Panc1 (cell line): ENCODE results near the gene TP53AIP1. TPM values are rescaled to one million over a fixed set of nuclear protein-coding genes. Genes with fewer than 3 reads are reported as not detected.

ENCODE experiments used
- ATAC-seq: fragments of 200-7000 bp; cut with Tn5 transposase; 2 replicates; pipeline ENCODE4 v1.9.1; 2020; ENCODE audit warnings: mild to moderate bottlenecking, moderate library complexity
- BruUV-seq: library from RNA; stranded (reverse); fragments of 400-500 nt; replicated peaks from 2 replicates; lab custom pipeline; 2021; lab: Mats Ljungman, UMichigan
- CTCF ChIA-PET: fragments of 300-600 bp; sonication (Branson Sonifier 250); formaldehyde crosslinking; loops from one replicate; lab custom pipeline; 2022; ENCODE audit warnings: antibody characterized with exemption; lab: Charles Lee
- POLR2A ChIA-PET: fragments of 300-600 bp; sonication (Branson Sonifier 250); formaldehyde crosslinking; loops from one replicate; lab custom pipeline; 2022; ENCODE audit warnings: antibody characterized with exemption; lab: Charles Lee
- DNase-seq: peaks from one replicate; pipeline ENCODE4 v3.0.0-alpha.2; 2010; ENCODE audit warnings: low read depth, low spot score
- H3K27ac ChIP-seq: 2 replicates; pipeline ENCODE4 v1.5.1; 2011; ENCODE audit warnings: mild to moderate bottlenecking, low read length, inconsistent platforms
- H3K27me3 ChIP-seq: fragments of 200-500 bp; sonication (Bioruptor generic); 2 replicates; pipeline ENCODE4 v1.6.0; 2014; ENCODE audit warnings: low read length, inconsistent platforms; ENCODE audit not compliant: control insufficient read depth, insufficient read depth
- H3K36me3 ChIP-seq: fragments of 200-500 bp; sonication (Bioruptor generic); 2 replicates; pipeline ENCODE4 v1.5.1; 2014; ENCODE audit warnings: inconsistent platforms, mild to moderate bottlenecking, low read length, moderate library complexity; ENCODE audit not compliant: control insufficient read depth, insufficient read depth
- H3K4me1 ChIP-seq: 2 replicates; pipeline ENCODE4 v1.5.1; 2011; ENCODE audit warnings: inconsistent platforms, mild to moderate bottlenecking, low read length, moderate library complexity; ENCODE audit not compliant: control insufficient read depth, insufficient read depth
- H3K4me3 ChIP-seq, 2 experiments: 2 replicates each; pipeline ENCODE4 v1.5.1; 2011 to 2012; ENCODE audit warnings: low read depth in 2 of 2, low read length in 2 of 2, mild to moderate bottlenecking in 2 of 2, inconsistent platforms in 1 of 2, moderate library complexity in 1 of 2
- H3K9me3 ChIP-seq: fragments of 200-500 bp; sonication (Bioruptor generic); 2 replicates; pipeline ENCODE4 v1.5.1; 2014; ENCODE audit warnings: low read depth, mild to moderate bottlenecking, inconsistent platforms, low read length, moderate library complexity; ENCODE audit not compliant: control insufficient read depth, insufficient read depth
- POLR2AphosphoS5 ChIP-seq: IDR thresholded peaks from 2 replicates; pipeline ENCODE4 v1.6.1; 2012; ENCODE audit warnings: mild to moderate bottlenecking, low read depth, low read length, moderate library complexity
- REST ChIP-seq, 2 experiments: IDR thresholded peaks; 2 replicates each; pipeline ENCODE4 v1.6.1; 2011 to 2012; ENCODE audit warnings: low read depth in 2 of 2, control low read depth in 1 of 2, low read length in 1 of 2, mild to moderate bottlenecking in 1 of 2, moderate library complexity in 1 of 2; ENCODE audit not compliant: insufficient read depth in 1 of 2
- SIN3A ChIP-seq: IDR thresholded peaks from 2 replicates; pipeline ENCODE4 v1.6.1; 2012; ENCODE audit warnings: low read depth, mild to moderate bottlenecking, low read length, moderate library complexity, borderline replicate concordance; ENCODE audit not compliant: insufficient read depth
- TCF7L2 ChIP-seq: IDR thresholded peaks from 2 replicates; pipeline ENCODE4 v1.6.1; 2011; ENCODE audit warnings: mild to moderate bottlenecking, low read depth, low read length, inconsistent platforms
- in situ Hi-C: cut with HindIII; loops from 2 replicates; pipeline ENCODE4 v1.10.0; 2016; ENCODE audit warnings: low sequenced_read_pairs, low pct_unique_long_range_greater_than_20kb
- intact Hi-C: fragments of 100-400 bp; cut with micrococcal nuclease; formaldehyde crosslinking; loops from one replicate; pipeline ENCODE4 v1.10.0; 2022; ENCODE audit not compliant: unreplicated experiment
- total RNA-seq: library from RNA; stranded (reverse); gene quantifications from one replicate; pipeline ENCODE4 v1.2.1, GENCODE V29; 2021; ENCODE audit not compliant: unreplicated experiment
- TF ChIP-seq, protein P1 (sequence below): fragments of 450-650 bp; IDR thresholded peaks from 2 replicates; pipeline ENCODE4 v1.5.1; 2017; ENCODE audit warnings: mild to moderate bottlenecking

TP53AIP1 gene
- total RNA-seq, 1 experiment from 2014 or later = 0.08 TPM

- H3K4me3 ChIP-seq = no peak overlapping the region
- BruUV-seq = no TSS peak
- H3K27ac ChIP-seq = no peak overlapping the region; the same call in 1 of the 2 replicates
- DNase-seq (no peak), ATAC-seq (no peak)
- ChIA-PET CTCF (no interaction called here), POLR2A (no interaction called here)
- in situ Hi-C loops (no loop called here), intact Hi-C loops (no loop called here)
- H3K27me3 ChIP-seq = no peaks in the 10 kb centered on the region
- TF ChIP-seq SIN3A (no peak), REST (IDR thresholded peaks at IDR 0.05; ENCODE audit: insufficient read depth in 1 of 2, low read depth in 2 of 2, low read length in 1 of 2) (no peak), TCF7L2 (no peak)
- no peaks in the 10 kb centered on the region; the same call in 1 of the 2 replicates for H3K4me1 ChIP-seq
- H3K9me3 ChIP-seq = no peaks in the 10 kb centered on the region
- 0 out of 2 replicates have a peak, but pooled peaks cover 4% of the 10 kb centered on the region for H3K36me3 ChIP-seq
Measured at GRCh38 chr11:128985880-128986279, 43.2 kb upstream of the TP53AIP1 start.

DNA sequence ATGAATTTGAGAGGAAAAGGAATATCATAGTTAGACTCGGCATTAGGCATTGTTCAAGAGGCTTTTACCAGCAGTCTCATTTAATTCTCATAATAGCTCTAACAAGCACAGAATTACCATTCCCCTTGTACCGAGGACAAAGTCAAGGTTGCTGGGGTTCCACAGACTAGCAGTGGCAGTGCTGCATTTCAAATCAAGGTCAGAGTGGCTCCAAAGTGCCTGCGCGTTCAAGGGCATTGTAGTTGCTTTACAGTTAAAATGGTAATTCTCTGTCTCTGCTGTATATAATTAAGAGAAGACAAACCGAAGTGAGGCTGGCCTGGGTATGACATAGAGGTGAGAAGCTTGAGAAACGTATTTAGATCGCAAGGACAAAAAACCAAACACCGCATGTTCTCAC, 40.4 kb upstream of the TP53AIP1 start:
- intact Hi-C loops = no loop called here

More for the DNA sequence above, 40.4 kb upstream of the TP53AIP1 start:
- BruUV-seq = no TSS peak
- no peak for DNase-seq
- in situ Hi-C loops = no loop called here
- no peaks in the 10 kb centered on the region for H3K4me1 ChIP-seq
- peaks cover 6% of the 10 kb centered on the region for H3K36me3 ChIP-seq
- no peak overlapping the region for H3K4me3 ChIP-seq
- ATAC-seq = no peak
- POLR2A ChIA-PET = no interaction called here
- H3K27me3 ChIP-seq = no peaks in the 10 kb centered on the region
- H3K9me3 ChIP-seq = no peaks in the 10 kb centered on the region
- TF ChIP-seq TCF7L2 = no peak
- no peak for TF ChIP-seq REST (IDR thresholded peaks at IDR 0.05; ENCODE audit: insufficient read depth in 1 of 2, low read depth in 2 of 2, low read length in 1 of 2)
- TF ChIP-seq, protein P1, sequence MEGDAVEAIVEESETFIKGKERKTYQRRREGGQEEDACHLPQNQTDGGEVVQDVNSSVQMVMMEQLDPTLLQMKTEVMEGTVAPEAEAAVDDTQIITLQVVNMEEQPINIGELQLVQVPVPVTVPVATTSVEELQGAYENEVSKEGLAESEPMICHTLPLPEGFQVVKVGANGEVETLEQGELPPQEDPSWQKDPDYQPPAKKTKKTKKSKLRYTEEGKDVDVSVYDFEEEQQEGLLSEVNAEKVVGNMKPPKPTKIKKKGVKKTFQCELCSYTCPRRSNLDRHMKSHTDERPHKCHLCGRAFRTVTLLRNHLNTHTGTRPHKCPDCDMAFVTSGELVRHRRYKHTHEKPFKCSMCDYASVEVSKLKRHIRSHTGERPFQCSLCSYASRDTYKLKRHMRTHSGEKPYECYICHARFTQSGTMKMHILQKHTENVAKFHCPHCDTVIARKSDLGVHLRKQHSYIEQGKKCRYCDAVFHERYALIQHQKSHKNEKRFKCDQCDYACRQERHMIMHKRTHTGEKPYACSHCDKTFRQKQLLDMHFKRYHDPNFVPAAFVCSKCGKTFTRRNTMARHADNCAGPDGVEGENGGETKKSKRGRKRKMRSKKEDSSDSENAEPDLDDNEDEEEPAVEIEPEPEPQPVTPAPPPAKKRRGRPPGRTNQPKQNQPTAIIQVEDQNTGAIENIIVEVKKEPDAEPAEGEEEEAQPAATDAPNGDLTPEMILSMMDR = no peak
- TF ChIP-seq POLR2AphosphoS5 = no peak
- no peak for TF ChIP-seq SIN3A
- H3K27ac ChIP-seq = no peak overlapping the region
- CTCF ChIA-PET = no interaction called here
